ENCODE results near the gene CCDC81.

GRCh38 chr11:86360775-86361395 is 13.8 kb upstream of the CCDC81 start:
- TF ChIP-seq, protein P1, sequence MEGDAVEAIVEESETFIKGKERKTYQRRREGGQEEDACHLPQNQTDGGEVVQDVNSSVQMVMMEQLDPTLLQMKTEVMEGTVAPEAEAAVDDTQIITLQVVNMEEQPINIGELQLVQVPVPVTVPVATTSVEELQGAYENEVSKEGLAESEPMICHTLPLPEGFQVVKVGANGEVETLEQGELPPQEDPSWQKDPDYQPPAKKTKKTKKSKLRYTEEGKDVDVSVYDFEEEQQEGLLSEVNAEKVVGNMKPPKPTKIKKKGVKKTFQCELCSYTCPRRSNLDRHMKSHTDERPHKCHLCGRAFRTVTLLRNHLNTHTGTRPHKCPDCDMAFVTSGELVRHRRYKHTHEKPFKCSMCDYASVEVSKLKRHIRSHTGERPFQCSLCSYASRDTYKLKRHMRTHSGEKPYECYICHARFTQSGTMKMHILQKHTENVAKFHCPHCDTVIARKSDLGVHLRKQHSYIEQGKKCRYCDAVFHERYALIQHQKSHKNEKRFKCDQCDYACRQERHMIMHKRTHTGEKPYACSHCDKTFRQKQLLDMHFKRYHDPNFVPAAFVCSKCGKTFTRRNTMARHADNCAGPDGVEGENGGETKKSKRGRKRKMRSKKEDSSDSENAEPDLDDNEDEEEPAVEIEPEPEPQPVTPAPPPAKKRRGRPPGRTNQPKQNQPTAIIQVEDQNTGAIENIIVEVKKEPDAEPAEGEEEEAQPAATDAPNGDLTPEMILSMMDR (optimal IDR thresholded peaks at IDR 0.05 in 1 of 3, IDR thresholded peaks at IDR 0.05 in 1 of 3, conservative IDR thresholded peaks at IDR 0.05 in 1 of 3; ENCODE audit: extremely low read depth in 1 of 3, insufficient read depth in 2 of 3, low read length in 3 of 3): peak in 2 of 3 experiments; percentile 37 to 41
- TF ChIP-seq EZH2 (IDR thresholded peaks at IDR 0.05; ENCODE audit: low read length): no peak
